ENCODE data around the gene SND1. TPM values are rescaled to one million over a fixed set of nuclear protein-coding genes. Genes with fewer than 3 reads are reported as not detected.

Gene SND1
- total RNA-seq, 2 donors from 2014 or later = 146 to 155 TPM

DNA sequence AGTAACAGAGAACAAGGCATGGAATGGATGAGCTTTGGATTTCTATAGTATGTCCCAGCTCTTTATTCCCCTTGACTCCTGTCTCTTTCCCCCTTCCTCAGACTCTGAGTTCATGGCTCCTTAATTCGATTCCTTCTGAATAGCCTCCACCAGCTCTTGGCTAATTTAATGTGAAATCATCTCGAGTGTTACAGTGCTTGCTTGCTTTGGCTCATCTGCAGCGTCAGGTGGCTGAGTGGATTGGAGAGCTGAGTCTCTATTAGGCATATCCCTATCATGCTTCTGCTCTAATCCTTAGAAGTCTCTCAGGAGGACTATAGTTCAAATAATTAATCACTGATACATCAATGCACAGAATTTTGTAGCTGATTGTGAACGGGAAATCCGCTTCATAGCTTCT, 244.7 kb downstream of the SND1 start:
- DNase-seq = no peak
- Histone ChIP-seq H3K36me3 (replicated peaks in 1 of 2; ENCODE audit: insufficient read depth in 1 of 2, low read depth in 2 of 2) (no peaks in the 10 kb centered on the region), H3K27me3 (no peaks in the 10 kb centered on the region), H3K27ac (no peak overlapping the region), H3K4me1 (peaks cover 49% of the 10 kb centered on the region), H3K9me3 (no peaks in the 10 kb centered on the region), H3K4me3 (no peak overlapping the region)
- WGBS, 2 donors = 71 to 78% methylated on average over 5 of the region's 5 CpGs
- no peak for ATAC-seq
- TF ChIP-seq, protein P1, sequence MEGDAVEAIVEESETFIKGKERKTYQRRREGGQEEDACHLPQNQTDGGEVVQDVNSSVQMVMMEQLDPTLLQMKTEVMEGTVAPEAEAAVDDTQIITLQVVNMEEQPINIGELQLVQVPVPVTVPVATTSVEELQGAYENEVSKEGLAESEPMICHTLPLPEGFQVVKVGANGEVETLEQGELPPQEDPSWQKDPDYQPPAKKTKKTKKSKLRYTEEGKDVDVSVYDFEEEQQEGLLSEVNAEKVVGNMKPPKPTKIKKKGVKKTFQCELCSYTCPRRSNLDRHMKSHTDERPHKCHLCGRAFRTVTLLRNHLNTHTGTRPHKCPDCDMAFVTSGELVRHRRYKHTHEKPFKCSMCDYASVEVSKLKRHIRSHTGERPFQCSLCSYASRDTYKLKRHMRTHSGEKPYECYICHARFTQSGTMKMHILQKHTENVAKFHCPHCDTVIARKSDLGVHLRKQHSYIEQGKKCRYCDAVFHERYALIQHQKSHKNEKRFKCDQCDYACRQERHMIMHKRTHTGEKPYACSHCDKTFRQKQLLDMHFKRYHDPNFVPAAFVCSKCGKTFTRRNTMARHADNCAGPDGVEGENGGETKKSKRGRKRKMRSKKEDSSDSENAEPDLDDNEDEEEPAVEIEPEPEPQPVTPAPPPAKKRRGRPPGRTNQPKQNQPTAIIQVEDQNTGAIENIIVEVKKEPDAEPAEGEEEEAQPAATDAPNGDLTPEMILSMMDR (IDR thresholded peaks at IDR 0.05) = no peak
- TF ChIP-seq POLR2A (IDR thresholded peaks at IDR 0.05) = no peak
- intact Hi-C loops (cut with DNase I) = no loop called here

DNA sequence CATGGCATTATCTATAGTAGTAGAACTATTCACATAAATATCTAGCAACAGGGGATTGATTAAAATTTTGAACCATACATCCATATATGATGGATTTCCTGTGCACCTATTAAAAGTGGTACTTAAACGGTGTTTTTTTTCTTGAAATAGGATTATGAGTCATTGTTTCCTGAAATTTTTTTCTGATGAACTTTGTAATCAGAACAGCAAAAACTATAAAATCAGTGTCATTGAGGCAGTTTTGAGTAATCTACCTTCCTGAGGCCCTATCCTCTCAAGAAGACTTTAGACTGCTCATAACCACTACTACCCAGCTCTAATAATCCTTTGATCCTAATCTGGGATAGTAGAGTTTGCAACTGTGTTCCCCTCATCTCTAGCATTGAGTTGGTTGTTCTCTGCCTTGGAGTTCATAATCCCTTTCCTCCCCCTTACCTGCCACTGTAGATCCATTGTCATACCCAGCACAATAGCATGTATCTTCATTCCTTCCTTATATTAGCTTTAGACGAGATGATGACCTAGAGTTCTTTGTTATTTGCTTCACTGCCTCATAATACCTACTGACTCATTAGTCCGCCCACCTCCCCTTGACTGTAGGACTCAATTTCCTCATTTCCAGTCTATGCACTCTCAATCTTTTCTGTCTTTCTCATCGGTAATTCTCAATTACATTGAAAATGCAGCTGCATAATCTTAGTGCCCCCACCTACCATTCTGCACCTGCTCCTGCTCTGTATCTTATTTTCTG, 245.9 kb downstream of the SND1 start:
- Histone ChIP-seq H3K27me3 (no peaks in the 10 kb centered on the region), H3K4me1 (peaks cover 54% of the 10 kb centered on the region), H3K27ac (no peak overlapping the region), H3K9me3 (no peaks in the 10 kb centered on the region), H3K36me3 (replicated peaks in 1 of 2; ENCODE audit: insufficient read depth in 1 of 2, low read depth in 2 of 2) (no peaks in the 10 kb centered on the region), H3K4me3 (no peak overlapping the region)
- WGBS, 2 donors = 82 to 85% methylated on average over 4 of the region's 4 CpGs
- no peak for DNase-seq
- no peak for ATAC-seq
- no peak for TF ChIP-seq POLR2A (IDR thresholded peaks at IDR 0.05)
- TF ChIP-seq, protein P1 (IDR thresholded peaks at IDR 0.05) = no peak
- intact Hi-C loops (cut with DNase I) = no loop called here

DNA sequence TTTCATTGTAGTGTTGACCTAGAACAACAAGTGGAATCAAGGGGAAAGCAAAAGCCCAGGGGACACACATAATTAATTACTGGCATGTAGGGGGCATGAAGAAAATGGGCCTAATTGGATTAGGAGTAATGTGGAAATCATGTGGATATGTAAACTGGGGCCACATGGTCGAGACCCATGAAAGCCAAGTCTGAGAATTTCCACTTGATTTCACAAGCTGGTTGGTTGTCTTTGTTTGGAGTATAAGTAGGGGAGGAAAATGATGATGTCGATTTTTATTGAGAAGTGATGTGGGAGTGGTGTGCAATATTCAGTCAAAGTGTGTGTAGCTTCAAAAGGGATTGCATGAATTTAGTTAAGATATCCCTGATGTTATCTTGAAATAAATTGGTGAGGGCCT, 247.4 kb downstream of the SND1 start:
- no peak overlapping the region for H3K4me3 ChIP-seq
- no peak overlapping the region for H3K27ac ChIP-seq
- TF ChIP-seq, protein P1 (IDR thresholded peaks at IDR 0.05) = no peak
- TF ChIP-seq POLR2A (IDR thresholded peaks at IDR 0.05) = no peak
- no peaks in the 10 kb centered on the region for H3K36me3 ChIP-seq (replicated peaks in 1 of 2; ENCODE audit: insufficient read depth in 1 of 2, low read depth in 2 of 2)
- ATAC-seq (no peak), DNase-seq (no peak)
- intact Hi-C loops (cut with DNase I) = no loop called here
- peaks cover 59% of the 10 kb centered on the region for H3K4me1 ChIP-seq
- WGBS, 2 donors = 89 to 92% methylated on average over 2 of the region's 2 CpGs
- no peaks in the 10 kb centered on the region for H3K27me3 ChIP-seq
- H3K9me3 ChIP-seq = no peaks in the 10 kb centered on the region

DNA sequence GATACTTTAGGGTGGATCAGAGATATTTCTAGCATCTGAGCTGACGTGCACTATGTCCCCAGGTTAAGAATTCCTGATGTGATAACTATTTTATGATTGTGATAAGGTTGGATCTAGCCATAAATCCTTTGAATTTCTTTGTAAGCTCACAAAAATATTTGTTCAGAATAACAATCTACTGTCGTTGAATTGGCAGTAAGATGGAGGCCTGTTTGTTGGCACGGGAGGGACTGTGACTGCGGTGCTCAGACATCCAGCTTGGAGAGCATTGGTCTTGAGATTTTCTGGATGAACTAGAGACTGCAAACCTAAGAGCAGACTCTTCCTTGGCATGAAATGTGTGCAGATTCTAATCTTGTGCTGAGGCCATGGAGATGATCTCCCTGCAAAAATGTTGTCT, 248.1 kb downstream of the SND1 start:
- no peaks in the 10 kb centered on the region for H3K36me3 ChIP-seq (replicated peaks in 1 of 2; ENCODE audit: insufficient read depth in 1 of 2, low read depth in 2 of 2)
- no peak for TF ChIP-seq POLR2A (IDR thresholded peaks at IDR 0.05)
- TF ChIP-seq, protein P1 (IDR thresholded peaks at IDR 0.05) = no peak
- peaks cover 59% of the 10 kb centered on the region for H3K4me1 ChIP-seq
- DNase-seq = no peak
- no peak for ATAC-seq
- H3K9me3 ChIP-seq = no peaks in the 10 kb centered on the region
- no peak overlapping the region for H3K4me3 ChIP-seq
- 38 to 58% methylated on average over 4 of the region's 4 CpGs for WGBS, 2 donors
- intact Hi-C loops (cut with DNase I) = no loop called here
- H3K27ac ChIP-seq = no peak overlapping the region
- H3K27me3 ChIP-seq = no peaks in the 10 kb centered on the region

Data from body of pancreas (tissue), 4 donors.